GM21528 (cell line): ENCODE measurements around the gene HOXD13.

Experiments used
- ATAC-seq: cut with Tn5 transposase; IDR thresholded peaks from one replicate; pipeline ENCODE4 v1.9.1; 2021; ENCODE audit warnings: mild to moderate bottlenecking, moderate library complexity; ENCODE audit not compliant: unreplicated experiment, low FRiP score

The HOXD13 gene

GRCh38 chr2:176092270-176093144, at the start of gene HOXD13:
Gene HOXD13, plus strand, starts transcription at chr2:176092721. Its CDS starts 170 bp downstream, at chr2:176092891.
- ATAC-seq = no peak

- no peak for ATAC-seq
Observed at GRCh38 chr2:176056406-176056805, 36.1 kb upstream of the HOXD13 start.

GRCh38 chr2:176063958-176064357, 28.6 kb upstream of the HOXD13 start:
- ATAC-seq = no peak

- ATAC-seq = no peak
Observed at GRCh38 chr2:176066645-176067588, 25.6 kb upstream of the HOXD13 start.

GRCh38 chr2:176067589-176068418, 24.7 kb upstream of the HOXD13 start:
- ATAC-seq = no peak

- ATAC-seq = no peak
Observed at GRCh38 chr2:176068419-176068832, 24.1 kb upstream of the HOXD13 start.

- ATAC-seq = no peak
Observed at GRCh38 chr2:176071330-176072291, 20.9 kb upstream of the HOXD13 start.

- no peak for ATAC-seq
Observed at GRCh38 chr2:176072292-176072669, 20.2 kb upstream of the HOXD13 start.

GRCh38 chr2:176072951-176073904, 19.3 kb upstream of the HOXD13 start:
- ATAC-seq = no peak

GRCh38 chr2:176074919-176075425, 17.5 kb upstream of the HOXD13 start:
- no peak for ATAC-seq

GRCh38 chr2:176075481-176075880, 17.0 kb upstream of the HOXD13 start:
- ATAC-seq = no peak

GRCh38 chr2:176076063-176076462, 16.5 kb upstream of the HOXD13 start:
- ATAC-seq = no peak

GRCh38 chr2:176076796-176077195, 15.7 kb upstream of the HOXD13 start:
- ATAC-seq = no peak

- no peak for ATAC-seq
Observed at GRCh38 chr2:176078541-176079284, 13.8 kb upstream of the HOXD13 start.

GRCh38 chr2:176079285-176079830, 13.2 kb upstream of the HOXD13 start:
- ATAC-seq = no peak

GRCh38 chr2:176079831-176080539, 12.5 kb upstream of the HOXD13 start:
- no peak for ATAC-seq
